Jurkat, Clone E6-1 (cell line): ENCODE measurements around the gene NOSTRIN.
A peak's percentile ranks its signal among the peaks of the same experiment; 100 is the strongest.
"Not testable (repeated sequence)": the region's sequence is repeated elsewhere in the genome, so short reads cannot be mapped to it uniquely, and the experiment has no call there.

Experiments used
- DNase-seq: peaks from one replicate; pipeline ENCODE4 v3.0.0-alpha.2; 2011; ENCODE audit warnings: low read depth, low spot score
- H3K4me3 ChIP-seq: 2 replicates; pipeline ENCODE4 v1.5.1; 2011; ENCODE audit warnings: mild to moderate bottlenecking, low read length, control low read depth, moderate library complexity

NOSTRIN gene

DNA sequence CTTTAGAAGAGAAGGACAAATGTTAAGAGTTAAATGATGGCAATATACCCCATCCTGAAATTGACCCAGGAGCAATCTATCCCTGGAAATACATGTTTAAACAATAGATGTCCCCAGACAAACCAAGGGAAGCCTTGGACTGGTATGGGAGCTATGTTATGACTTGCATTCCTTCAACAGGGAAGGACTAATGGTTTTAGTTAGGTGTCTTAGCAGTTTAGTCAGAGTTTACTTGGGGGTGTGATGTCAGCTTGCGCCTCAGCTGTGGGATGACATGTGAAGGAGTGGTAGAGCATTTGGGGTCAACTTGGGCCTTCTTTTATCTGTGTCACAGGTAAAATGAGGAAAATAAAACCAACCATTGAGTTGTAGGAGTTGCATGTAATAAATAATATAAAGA lies 51.0 kb downstream of the NOSTRIN start:
- no peak for DNase-seq

GRCh38 chr2:168854651-168855050 lies 52.2 kb downstream of the NOSTRIN start:
- no peak overlapping the region for H3K4me3 ChIP-seq
- no peak for DNase-seq

More for the DNA sequence above, 51.0 kb downstream of the NOSTRIN start:
- no peak overlapping the region for H3K4me3 ChIP-seq

DNA sequence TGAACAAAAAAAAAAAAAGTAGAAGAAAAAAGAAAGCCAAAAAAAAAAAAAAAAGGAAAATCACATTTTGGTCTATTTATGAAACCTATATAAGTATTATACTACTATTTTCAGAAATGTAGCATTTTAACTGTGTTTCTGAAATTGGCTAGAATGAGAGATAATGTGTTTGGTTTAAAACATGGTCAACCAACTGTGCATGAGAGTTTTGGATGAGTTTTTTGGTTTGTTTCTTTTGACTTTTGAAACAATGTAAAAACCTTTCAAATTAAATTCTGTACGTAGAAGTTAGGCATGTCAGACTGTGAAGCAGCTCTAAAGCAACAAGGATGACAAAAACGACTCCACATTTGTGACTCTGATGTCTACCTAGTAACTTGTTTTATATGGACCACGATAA lies 53.2 kb downstream of the NOSTRIN start:
- H3K4me3 ChIP-seq, result no peak overlapping the region
- no peak for DNase-seq

- no peak overlapping the region for H3K4me3 ChIP-seq
- no peak for DNase-seq
These were observed 55.7 kb downstream of the NOSTRIN start for GRCh38 chr2:168858146-168858545.

GRCh38 chr2:168867164-168867563 lies 64.7 kb downstream of the NOSTRIN start:
- DNase-seq, H3K4me3 ChIP-seq: not testable (repeated sequence)

DNA sequence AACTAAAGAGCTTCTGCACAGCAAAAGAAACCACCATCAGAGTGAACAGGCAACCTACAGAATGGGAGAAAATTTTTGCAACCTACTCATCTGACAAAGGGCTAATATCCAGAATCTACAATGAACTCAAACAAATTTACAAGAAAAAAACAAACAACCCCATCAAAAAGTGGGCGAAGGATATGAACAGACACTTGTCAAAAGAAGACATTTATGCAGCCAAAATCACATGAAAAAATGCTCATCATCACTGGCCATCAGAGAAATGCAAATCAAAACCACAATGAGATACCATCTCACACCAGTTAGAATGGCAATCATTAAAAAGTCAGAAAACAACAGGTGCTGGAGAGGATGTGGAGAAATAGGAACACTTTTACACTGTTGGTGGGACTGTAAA lies 67.9 kb downstream of the NOSTRIN start:
- not testable (repeated sequence) for H3K4me3 ChIP-seq, DNase-seq

DNA sequence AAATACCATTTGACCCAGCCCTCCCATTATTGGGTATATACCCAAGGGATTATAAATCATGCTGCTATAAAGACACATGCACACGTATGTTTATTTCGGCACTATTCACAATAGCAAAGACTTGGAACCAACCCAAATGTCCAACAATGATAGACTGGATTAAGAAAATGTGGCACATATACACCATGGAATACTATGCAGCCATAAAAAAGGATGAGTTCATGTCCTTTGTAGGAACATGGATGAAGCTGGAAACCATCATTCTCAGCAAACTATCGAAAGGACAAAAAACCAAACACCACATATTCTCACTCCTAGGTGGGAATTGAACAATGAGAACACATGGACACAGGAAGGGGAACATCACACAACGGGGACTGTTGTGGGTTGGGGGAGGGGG lies 68.4 kb downstream of the NOSTRIN start:
- DNase-seq, H3K4me3 ChIP-seq: not testable (repeated sequence)

DNA sequence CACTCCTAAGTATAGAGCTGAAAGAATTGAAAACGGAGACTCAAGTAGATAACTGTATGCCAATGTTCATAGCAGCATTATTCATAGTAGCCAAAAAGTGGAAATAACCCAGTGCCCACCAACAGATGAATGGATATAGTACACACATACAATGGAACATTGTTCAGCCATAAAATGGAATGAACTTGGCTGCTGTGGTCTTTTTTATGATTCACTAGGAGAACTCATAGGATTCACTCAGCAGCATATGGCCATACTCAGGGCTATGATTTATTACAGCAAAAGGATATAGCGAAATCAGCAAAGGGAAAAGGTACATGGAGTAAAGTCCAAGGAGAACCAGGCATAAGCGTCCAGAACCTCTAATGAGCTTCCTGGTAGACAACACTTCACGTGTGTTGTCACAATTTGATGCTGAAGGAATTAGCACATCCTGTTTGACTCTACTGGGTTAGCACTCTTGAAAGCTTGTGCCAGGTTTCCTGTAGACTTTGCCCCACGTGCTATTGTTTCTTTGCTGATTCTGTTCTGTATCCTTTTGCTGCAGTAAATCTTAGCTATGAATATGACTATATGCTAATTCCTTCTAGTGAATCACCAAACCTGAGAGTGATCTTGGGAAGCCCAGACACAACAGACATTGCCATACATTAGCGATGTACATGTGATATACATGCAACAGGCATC lies 72.1 kb downstream of the NOSTRIN start:
- no peak for DNase-seq
- H3K4me3 ChIP-seq, result no peak overlapping the region

DNA sequence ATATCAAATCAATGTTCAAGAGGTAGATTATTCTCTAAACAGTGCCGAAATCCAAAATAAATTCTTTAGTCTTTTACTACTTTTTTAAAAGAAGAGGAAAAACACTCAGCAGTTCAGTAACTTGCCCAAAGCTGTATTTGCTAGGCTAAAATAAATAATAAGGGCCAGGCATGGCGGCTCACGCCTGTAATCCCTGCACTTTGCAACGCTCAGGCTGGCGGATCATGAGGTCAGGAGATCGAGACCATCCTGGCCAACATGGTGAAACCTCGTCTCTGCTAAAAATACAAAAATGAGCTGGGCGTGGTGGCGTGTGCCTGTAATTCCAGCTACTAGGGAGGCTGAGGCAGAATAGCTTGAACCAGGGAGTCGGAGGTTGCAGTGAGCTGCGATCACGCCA lies 79.7 kb downstream of the NOSTRIN start:
- H3K4me3 ChIP-seq, result not testable (repeated sequence)

DNA sequence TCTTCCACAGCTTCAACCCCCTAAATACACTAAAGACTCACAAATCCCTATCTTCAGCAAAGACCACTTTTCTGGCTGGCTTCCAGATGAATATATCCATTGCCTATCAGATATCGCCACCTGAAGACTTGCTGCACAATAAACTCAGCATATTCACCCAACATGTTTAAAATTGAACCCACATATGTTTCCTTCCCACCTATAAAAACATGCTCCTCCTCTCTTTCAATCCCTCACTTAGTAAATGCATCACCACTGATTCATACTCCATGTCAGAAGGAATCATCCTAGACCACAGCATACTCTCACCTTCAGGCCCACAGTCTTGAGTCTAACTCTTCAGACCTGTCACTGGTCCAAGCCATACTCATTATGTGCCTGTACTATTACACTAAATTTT lies 82.5 kb downstream of the NOSTRIN start:
- no peak for DNase-seq
- no peak overlapping the region for H3K4me3 ChIP-seq

More for the DNA sequence above, 79.7 kb downstream of the NOSTRIN start:
- not testable (repeated sequence) for DNase-seq

GRCh38 chr2:168889635-168890005 lies 87.2 kb downstream of the NOSTRIN start:
- H3K4me3 ChIP-seq, result peak overlapping the region; percentile 92
- DNase-seq, result no peak

GRCh38 chr2:168890006-168890782 lies 87.8 kb downstream of the NOSTRIN start, which contains the start of gene SPC25:
Gene SPC25, minus strand, starts transcription at chr2:168890430. Its CDS starts 911 bp downstream, at chr2:168889519.
- peak within 1 kb of the TSS; percentile 92 for H3K4me3 ChIP-seq
- peak; percentile 90 for DNase-seq

DNA sequence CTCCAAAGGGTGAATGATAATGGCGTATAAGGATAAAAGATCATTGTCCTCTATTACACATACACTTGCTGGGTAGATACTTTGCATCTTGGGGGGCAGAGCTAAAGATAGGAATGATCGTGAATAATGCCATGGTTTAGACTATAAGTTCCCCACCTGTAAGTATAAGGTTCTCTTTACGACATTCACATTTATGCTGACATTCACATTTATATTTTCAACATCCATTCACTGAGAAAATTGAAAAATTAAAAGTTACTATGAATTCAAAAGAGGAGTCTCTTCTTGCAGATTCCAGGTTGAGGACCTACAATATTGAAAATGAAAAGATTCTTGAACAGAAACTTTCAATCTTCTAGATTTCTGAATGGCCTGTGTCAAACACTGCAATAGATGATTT lies 89.9 kb downstream of the NOSTRIN start:
- no peak for DNase-seq

GRCh38 chr2:168894101-168894500 lies 91.7 kb downstream of the NOSTRIN start:
- H3K4me3 ChIP-seq, result no peak overlapping the region
- no peak for DNase-seq

More for the DNA sequence above, 89.9 kb downstream of the NOSTRIN start:
- H3K4me3 ChIP-seq, result no peak overlapping the region

- DNase-seq, result no peak
- no peak overlapping the region for H3K4me3 ChIP-seq
These were observed 92.3 kb downstream of the NOSTRIN start for GRCh38 chr2:168894720-168895119.

DNA sequence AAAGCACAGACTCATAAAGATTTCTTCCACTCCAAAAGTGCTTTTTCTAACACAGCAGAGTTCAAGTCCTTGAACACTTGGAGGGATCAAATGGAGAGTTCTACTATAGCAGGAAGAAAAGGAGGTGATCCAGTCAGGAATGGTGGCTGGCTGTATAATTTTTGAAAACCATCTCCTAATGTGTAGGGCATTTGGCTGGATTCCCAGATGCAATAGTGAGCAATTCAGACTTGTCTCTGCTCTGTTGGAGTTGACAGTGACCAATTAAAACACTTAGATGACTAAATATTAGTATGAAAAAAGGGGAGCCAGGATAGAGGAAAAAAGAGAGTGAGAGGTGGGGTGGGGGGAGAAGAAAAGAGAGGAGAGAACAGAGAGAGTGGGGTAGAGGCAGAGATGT lies 93.3 kb downstream of the NOSTRIN start:
- H3K4me3 ChIP-seq, result no peak overlapping the region
- DNase-seq, result no peak

GRCh38 chr2:168896783-168897182 lies 94.3 kb downstream of the NOSTRIN start:
- DNase-seq, result no peak
- no peak overlapping the region for H3K4me3 ChIP-seq

DNA sequence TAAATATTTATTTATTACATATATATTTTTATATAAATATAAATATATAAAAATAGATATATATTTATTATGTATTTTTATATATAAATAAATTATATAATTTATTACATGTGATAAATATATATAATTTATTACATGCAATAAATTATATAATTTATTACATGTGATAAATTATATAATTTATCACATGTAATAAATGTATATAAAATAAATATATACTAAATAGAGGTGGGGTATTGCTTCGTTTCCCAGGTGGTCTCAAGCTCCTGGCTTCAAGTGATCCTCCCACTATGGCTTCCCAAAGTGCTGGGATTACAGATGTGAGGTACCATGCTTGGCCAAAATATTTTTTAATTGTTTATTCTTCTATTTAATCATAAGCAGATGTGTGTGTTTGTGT lies 95.0 kb downstream of the NOSTRIN start:
- H3K4me3 ChIP-seq, result no peak overlapping the region
- no peak for DNase-seq

GRCh38 chr2:168901003-168901402 lies 98.6 kb downstream of the NOSTRIN start, which contains the start of gene G6PC2:
Gene G6PC2, plus strand, starts transcription at chr2:168901291. Its CDS starts 41 bp downstream, at chr2:168901332.
- DNase-seq, result no peak
- no peak within 1 kb of the TSS for H3K4me3 ChIP-seq

- no peak for DNase-seq
These were observed 101.5 kb downstream of the NOSTRIN start for GRCh38 chr2:168903888-168904287.

More at GRCh38 chr2:168903888-168904287, 101.5 kb downstream of the NOSTRIN start:
- no peak overlapping the region for H3K4me3 ChIP-seq
